GM19035 (cell line): Measurements from ENCODE around the gene CMKLR1.

ENCODE experiments used
- ATAC-seq: cut with Tn5 transposase; IDR thresholded peaks from one replicate; pipeline ENCODE4 v1.9.1; 2021; ENCODE audit not compliant: unreplicated experiment

Gene CMKLR1

DNA sequence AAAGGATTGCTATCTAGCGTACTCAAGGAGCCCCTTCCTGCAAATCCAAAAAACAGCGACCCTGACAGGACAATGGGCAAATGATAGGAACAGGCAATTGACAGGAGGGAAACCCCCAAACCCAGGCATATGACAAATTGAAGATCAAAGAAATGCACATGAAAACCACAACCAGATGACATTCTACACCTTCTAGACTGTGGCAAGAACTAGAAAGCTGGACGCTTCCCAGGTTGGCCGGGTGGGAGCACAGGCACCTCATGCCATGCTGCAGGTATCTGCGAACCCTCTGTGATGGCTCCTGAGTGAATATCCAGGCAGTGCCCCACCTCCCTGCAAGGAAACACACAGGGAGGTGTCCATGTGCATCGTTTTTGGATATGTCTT lies 37.1 kb downstream of the CMKLR1 start:
- ATAC-seq: no peak

GRCh38 chr12:108301346-108301745 lies 37.8 kb downstream of the CMKLR1 start:
- no peak for ATAC-seq

- no peak for ATAC-seq
Observed at GRCh38 chr12:108299980-108300696, 39.0 kb downstream of the CMKLR1 start.

DNA sequence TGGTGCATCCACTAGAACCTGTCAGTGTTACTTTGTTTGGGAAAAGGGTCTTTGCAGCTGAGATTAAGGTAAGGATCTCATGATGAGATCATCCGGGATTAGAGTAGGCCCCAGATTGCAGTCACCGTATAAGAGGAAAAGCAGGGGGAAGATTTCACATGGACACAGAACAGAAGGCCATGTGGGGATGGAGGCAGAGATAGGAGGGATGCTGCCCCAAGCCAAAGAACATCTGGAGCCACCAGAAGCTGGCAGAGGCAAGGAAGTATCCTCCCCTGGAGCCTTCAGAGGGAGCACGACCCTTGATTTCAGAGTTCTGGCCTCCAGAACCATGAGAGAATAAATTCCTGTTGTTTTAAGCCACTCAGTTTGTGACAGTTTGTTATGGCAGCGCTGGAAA lies 39.6 kb downstream of the CMKLR1 start:
- ATAC-seq: no peak

- ATAC-seq: no peak
Observed at GRCh38 chr12:108298761-108299275, 40.3 kb downstream of the CMKLR1 start.

- ATAC-seq: no peak
Observed at GRCh38 chr12:108297895-108298760, 41.0 kb downstream of the CMKLR1 start.

GRCh38 chr12:108297424-108297823 lies 41.7 kb downstream of the CMKLR1 start:
- ATAC-seq: no peak

DNA sequence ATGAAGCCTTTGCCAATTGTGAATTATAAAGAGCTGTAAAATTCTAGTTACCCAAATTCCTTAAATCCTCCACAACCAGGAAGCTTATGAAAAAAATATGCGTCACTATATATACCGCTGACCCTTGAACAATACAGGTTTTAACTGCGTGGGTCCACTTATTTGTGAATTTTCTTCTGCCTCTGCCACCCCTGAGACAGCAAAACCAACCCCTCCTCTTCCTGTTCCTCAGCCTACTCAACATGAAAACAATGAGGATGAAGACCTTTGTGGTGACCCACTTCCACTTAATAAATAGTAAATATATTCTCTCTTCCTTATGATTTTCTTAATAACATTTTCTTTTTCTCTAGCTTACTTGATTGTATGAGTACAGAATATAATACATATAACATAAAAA lies 42.2 kb downstream of the CMKLR1 start:
- ATAC-seq: no peak

GRCh38 chr12:108295641-108296040 lies 43.5 kb downstream of the CMKLR1 start:
- ATAC-seq: no peak

GRCh38 chr12:108289350-108290161 lies 49.6 kb downstream of the CMKLR1 start:
- ATAC-seq: no peak

DNA sequence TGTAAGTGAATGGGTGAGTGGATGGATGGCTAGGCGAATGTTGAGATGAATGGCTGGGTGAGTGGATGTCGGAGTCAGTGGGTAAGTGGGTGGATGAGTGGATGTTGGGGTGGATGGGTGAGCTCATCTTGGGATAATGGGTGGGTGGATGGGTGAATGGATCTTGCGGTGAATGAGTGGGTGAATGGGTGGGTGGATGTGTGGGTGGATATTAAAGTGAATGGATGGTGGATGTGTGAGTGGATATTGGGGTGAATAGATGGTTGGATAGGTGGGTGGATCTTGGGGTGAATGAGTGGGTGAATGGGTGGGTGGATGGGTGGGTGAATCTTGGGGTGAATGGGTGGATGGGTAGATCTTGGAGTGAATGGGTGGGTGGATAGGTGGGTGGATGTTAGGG lies 51.9 kb downstream of the CMKLR1 start:
- no peak for ATAC-seq

DNA sequence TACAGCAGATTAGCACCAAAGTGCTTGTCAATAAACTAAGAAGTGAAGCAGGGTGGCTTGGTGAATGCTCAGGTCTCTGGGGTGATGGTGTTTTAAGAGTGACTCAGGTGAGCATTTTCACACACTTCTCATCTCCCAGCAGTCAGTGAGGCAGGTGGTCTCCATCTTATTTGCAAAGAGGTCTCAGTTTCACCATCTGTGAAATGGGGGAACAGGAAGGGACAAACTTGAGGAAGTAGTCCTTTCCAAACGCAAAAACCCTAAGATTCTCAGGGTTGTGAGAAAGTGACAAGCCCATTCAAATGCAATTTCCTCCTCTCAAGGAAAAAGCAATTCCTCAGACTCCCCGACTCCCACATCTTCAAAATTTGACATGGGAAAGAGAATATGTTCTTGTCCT lies 54.1 kb downstream of the CMKLR1 start:
- no peak for ATAC-seq

DNA sequence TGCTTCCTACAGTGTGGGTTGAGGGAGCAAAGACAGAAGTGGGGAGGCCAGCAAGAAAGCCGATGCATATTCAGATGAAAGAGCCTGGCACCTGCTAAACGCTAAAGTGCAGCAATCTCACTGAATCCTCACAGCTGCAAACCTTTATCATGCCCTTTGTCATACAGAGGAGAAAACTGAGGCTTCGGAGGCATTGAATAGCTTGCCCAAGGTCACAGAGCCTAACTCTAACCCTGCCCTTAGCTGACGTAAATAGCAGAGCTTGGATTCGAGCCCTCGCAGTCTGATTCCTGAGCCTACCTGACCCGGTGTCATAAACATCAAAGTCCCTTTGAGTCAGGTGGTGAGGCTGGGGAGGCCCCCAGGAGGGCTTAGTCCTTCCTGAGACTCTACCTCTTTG lies 54.9 kb downstream of the CMKLR1 start:
- ATAC-seq: no peak

DNA sequence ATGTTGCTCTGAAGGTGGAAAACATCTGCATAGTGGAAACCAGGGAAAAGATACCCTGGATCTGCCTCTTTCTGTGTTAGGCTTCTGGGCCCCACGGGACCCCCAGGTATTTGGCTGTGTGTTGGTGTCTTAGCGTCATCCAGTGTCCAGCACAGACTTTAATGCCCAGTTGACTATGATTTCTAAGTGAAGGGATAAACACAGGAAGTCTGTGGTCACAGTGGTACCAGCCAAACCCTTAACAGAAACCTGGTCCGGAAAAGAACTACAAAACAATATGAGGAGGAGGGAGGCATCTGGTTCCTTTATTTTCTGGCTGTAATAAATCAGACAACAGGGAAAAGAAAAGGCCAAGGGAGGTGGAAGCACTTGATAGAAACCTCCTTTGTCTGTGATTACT lies 56.4 kb downstream of the CMKLR1 start:
- no peak for ATAC-seq

DNA sequence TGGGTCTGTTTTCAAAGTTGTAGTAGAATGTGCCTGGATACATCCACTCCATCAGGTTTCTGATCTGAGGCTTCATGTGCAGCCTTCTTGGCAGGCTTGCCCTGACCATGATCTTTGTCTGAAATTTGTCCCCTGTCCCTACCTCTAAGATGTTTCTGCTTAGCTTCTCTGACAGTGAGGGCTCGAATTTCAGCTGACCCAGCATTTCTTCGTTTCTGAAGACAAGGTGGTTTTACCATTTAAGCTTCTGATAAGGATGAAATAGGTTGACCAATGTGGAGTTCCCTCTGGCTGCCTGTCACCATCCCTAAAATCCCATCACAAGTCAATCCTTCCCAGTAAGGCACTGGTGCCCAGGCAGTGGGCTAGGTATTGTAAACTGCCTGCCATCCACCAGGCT lies 57.0 kb downstream of the CMKLR1 start:
- no peak for ATAC-seq

DNA sequence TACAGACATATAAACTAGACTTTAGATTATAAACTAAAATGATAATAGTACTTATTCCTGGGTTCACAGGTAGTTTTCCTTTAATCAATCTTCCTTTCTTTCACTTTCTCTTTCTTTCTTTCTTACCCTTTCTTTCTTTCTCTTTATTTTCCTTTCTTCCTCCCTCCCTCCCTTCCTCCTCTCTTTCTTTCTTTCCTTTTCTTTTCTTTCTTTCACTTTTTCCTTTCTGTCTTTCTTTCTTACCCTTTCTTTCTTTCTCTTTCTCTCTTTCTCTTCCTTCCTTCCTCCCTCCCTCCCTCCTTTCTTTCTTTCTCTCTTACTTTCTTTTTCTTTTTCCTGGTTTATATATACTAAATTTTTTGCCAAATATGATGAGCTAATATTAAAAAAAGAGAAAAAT lies 61.5 kb downstream of the CMKLR1 start:
- no peak for ATAC-seq

- no peak for ATAC-seq
Observed at GRCh38 chr12:108273217-108273616, 65.9 kb downstream of the CMKLR1 start.

DNA sequence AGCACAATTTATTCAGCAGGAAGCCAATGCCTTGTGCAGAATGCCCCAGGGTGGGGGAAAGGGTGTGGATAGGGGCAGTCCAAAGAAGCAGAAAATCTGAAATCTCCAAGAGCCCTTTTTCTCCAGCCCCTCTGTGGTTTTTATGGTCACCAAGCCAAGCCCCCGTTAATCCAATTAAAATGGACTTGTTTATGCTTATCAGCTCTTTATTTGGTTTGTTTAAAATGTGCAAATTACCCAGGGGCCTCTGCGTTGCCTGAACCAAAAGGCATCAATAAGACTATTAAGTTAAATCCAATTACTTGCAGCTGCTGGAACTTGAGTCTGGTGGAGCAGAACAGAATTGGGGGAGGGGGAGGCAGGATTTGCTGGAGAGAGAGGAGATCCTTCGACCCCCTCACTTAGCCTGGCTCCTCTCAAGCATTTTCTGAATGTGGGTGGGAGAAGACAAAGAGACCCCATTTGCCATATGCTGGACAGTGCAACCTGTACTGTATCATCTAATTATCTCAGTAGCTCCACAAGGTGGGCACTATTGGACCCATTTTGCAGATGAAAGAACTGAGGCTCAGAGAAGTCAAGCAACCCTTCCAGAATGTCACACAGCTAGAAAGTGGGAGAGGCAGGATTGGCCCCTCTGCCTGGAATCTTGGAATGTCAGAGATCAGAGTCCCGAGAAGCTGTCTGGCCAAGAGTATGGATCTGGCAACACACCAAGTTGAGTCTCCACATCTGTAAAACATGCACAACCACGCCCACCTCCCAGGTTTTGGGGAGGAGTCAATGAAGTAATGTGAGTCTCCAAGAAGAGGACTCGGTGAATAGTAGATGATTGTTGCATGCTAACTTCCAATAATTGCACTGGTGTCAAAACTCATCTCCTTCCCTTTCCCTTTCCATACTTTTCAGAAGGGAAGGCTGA lies 66.9 kb downstream of the CMKLR1 start:
- ATAC-seq: no peak

- no peak for ATAC-seq
Observed at GRCh38 chr12:108270849-108271143, 68.3 kb downstream of the CMKLR1 start.

- no peak for ATAC-seq
Observed at GRCh38 chr12:108270035-108270848, 68.9 kb downstream of the CMKLR1 start.
